GM12878 (cell line): Measurements from ENCODE around the gene EYS. TPM values are rescaled to one million over a fixed set of nuclear protein-coding genes. Genes with fewer than 3 reads are reported as not detected.

Source experiments
- ATAC-seq: fragments of 200-7000 bp; cut with Tn5 transposase; 3 replicates; pipeline ENCODE4 v1.9.1; 2020; ENCODE audit warnings: mild to moderate bottlenecking, moderate library complexity
- BruUV-seq: library from RNA; stranded (reverse); fragments of 400-500 nt; replicated peaks from 2 replicates; lab custom pipeline; 2021; lab: Mats Ljungman, UMichigan
- CTCF ChIA-PET: fragments of 300-600 bp; sonication (Branson Sonifier 250); formaldehyde crosslinking; extraction: SDS; loops from one replicate; lab custom pipeline; 2021; ENCODE audit warnings: inconsistent platforms; lab: Yijun Ruan, JAX
- POLR2A ChIA-PET: fragments of 350-600 bp; formaldehyde crosslinking; extraction: SDS; loops from one replicate; lab custom pipeline; 2021; ENCODE audit warnings: inconsistent platforms; lab: Charles Lee
- RAD21 ChIA-PET: fragments of 300-600 bp; sonication (Branson Sonifier 250); formaldehyde crosslinking; loops from one replicate; lab custom pipeline; 2023; ENCODE audit warnings: antibody characterized with exemption; ENCODE audit not compliant: unreplicated experiment; lab: Charles Lee
- SMC1A ChIA-PET: fragments of 300-600 bp; sonication (Branson Sonifier 250); formaldehyde crosslinking; loops from one replicate; lab custom pipeline; 2023; ENCODE audit not compliant: unreplicated experiment, uncharacterized antibody; lab: Charles Lee
- DNase-seq: peaks from one replicate; pipeline ENCODE4 v3.0.0-alpha.2; 2011; ENCODE audit warnings: low read depth, low spot score
- FAIRE-seq: peaks from 3 replicates; lab custom pipeline; 2011; peaks lifted over from hg19 to GRCh38; lab: Jason Lieb, UNC
- H2AFZ ChIP-seq: 2 replicates; pipeline ENCODE4 v1.6.0; 2011; ENCODE audit warnings: low read depth, low read length, control low read depth; ENCODE audit not compliant: control insufficient read depth
- H3K27ac ChIP-seq: 2 replicates; pipeline ENCODE4 v1.5.1; 2011; ENCODE audit warnings: control low read depth; ENCODE audit not compliant: control insufficient read depth, insufficient read depth
- H3K27me3 ChIP-seq, 2 experiments: replicated peaks in 1 of 2; 2 replicates each; pipeline versions ENCODE4 v1.6.0 to v1.6.1; 2011; ENCODE audit warnings: low read length in 1 of 2; ENCODE audit not compliant: control insufficient read depth in 2 of 2, insufficient read depth in 2 of 2
- H3K36me3 ChIP-seq, 2 experiments: 2 replicates each; pipeline ENCODE4 v1.5.1; 2011; ENCODE audit warnings: low read length in 1 of 2; ENCODE audit not compliant: control insufficient read depth in 2 of 2, insufficient read depth in 2 of 2
- H3K4me1 ChIP-seq: 2 replicates; pipeline ENCODE4 v1.6.1; 2011; ENCODE audit warnings: mild to moderate bottlenecking, low read length, moderate library complexity, mixed read lengths; ENCODE audit not compliant: control insufficient read depth, insufficient read depth
- H3K4me2 ChIP-seq: 2 replicates; pipeline ENCODE4 v1.6.0; 2011; ENCODE audit warnings: control low read depth; ENCODE audit not compliant: control insufficient read depth, insufficient read depth
- H3K4me3 ChIP-seq: fragments of 200-600 bp; sonication (generic); 2 replicates; pipeline ENCODE4 v1.5.1; 2016
- H3K79me2 ChIP-seq: 2 replicates; pipeline ENCODE4 v1.6.0; 2011; ENCODE audit warnings: low read length; ENCODE audit not compliant: control insufficient read depth, insufficient read depth
- H3K9ac ChIP-seq: 2 replicates; pipeline ENCODE4 v1.8.0; 2011; ENCODE audit warnings: low read length, control low read depth, mixed read lengths; ENCODE audit not compliant: control insufficient read depth, insufficient read depth
- H3K9me3 ChIP-seq: replicated peaks from 3 replicates; pipeline ENCODE4 v1.5.1; 2011; ENCODE audit warnings: mild to moderate bottlenecking, low read length; ENCODE audit not compliant: control insufficient read depth, insufficient read depth
- H4K20me1 ChIP-seq: 2 replicates; pipeline ENCODE4 v1.6.0; 2011; ENCODE audit not compliant: control insufficient read depth, insufficient read depth
- BCL3 ChIP-seq: IDR thresholded peaks from 2 replicates; pipeline ENCODE4 v1.6.1; 2011; ENCODE audit warnings: borderline replicate concordance, low read depth, mild to moderate bottlenecking, moderate library complexity, low read length; ENCODE audit not compliant: insufficient read depth, poor library complexity, severe bottlenecking
- BHLHE40 ChIP-seq, 2 experiments: fragments of 450-650 bp in 1 of 2; IDR thresholded peaks; 2 replicates each; pipeline ENCODE4 v1.6.1; 2011 to 2017; ENCODE audit warnings: low read depth in 2 of 2, borderline replicate concordance in 1 of 2, improper control_type of control experiment in 1 of 2, low read length in 1 of 2, mild to moderate bottlenecking in 1 of 2
- CTCF ChIP-seq, 3 experiments: IDR thresholded peaks in 2 of 3; conservative IDR thresholded peaks in 1 of 3; 2 replicates each; pipeline ENCODE4 v1.5.1; 2011; ENCODE audit warnings: low read depth in 3 of 3, low read length in 3 of 3, mild to moderate bottlenecking in 3 of 3, control low read depth in 2 of 3, moderate library complexity in 2 of 3, inconsistent platforms in 1 of 3, mixed read lengths in 1 of 3; ENCODE audit not compliant: control insufficient read depth in 2 of 3, insufficient read depth in 1 of 3; ENCODE audit errors: extremely low read depth in 1 of 3
- ESRRA ChIP-seq: IDR thresholded peaks from 2 replicates; pipeline ENCODE4 v1.6.1; 2012; ENCODE audit warnings: mild to moderate bottlenecking, low read length, improper control_type of control experiment
- FOXM1 ChIP-seq: IDR thresholded peaks from 2 replicates; pipeline ENCODE4 v1.6.1; 2012; ENCODE audit warnings: low read depth, mild to moderate bottlenecking, inconsistent platforms, low read length, moderate library complexity
- GATAD2B ChIP-seq: fragments of 450-650 bp; conservative IDR thresholded peaks from 2 replicates; pipeline ENCODE4 v1.6.1; 2017; ENCODE audit warnings: low read depth, mild to moderate bottlenecking, moderate library complexity
- IKZF2 ChIP-seq, 2 experiments: fragments of 450-650 bp; IDR thresholded peaks; 2 replicates each; pipeline ENCODE4 v1.6.1; 2017; ENCODE audit warnings: mild to moderate bottlenecking in 2 of 2, moderate library complexity in 2 of 2
- JUND ChIP-seq: IDR thresholded peaks from 2 replicates; pipeline ENCODE4 v1.6.1; 2012; ENCODE audit warnings: low read depth, mild to moderate bottlenecking, low read length, improper control_type of control experiment, moderate library complexity
- KDM1A ChIP-seq: fragments of 200-600 bp; sonication (generic); IDR thresholded peaks from 2 replicates; pipeline ENCODE4 v1.6.1; 2016; ENCODE audit warnings: borderline replicate concordance
- MXI1 ChIP-seq: fragments of 150-350 bp; IDR thresholded peaks from 2 replicates; pipeline ENCODE4 v1.6.1; 2011; ENCODE audit warnings: low read depth, mild to moderate bottlenecking, inconsistent platforms, low read length, improper control_type of control experiment
- NBN ChIP-seq: fragments of 450-650 bp; IDR thresholded peaks from 2 replicates; pipeline ENCODE4 v1.6.1; 2016
- NFYA ChIP-seq: IDR thresholded peaks from 2 replicates; pipeline ENCODE4 v1.6.1; 2011; ENCODE audit warnings: low read depth, mild to moderate bottlenecking, low read length, improper control_type of control experiment, borderline replicate concordance
- SMC3 ChIP-seq: IDR thresholded peaks from 2 replicates; pipeline ENCODE4 v1.6.1; 2011; ENCODE audit warnings: low read length, improper control_type of control experiment, borderline replicate concordance
- SPI1 ChIP-seq: IDR thresholded peaks from 2 replicates; pipeline ENCODE4 v1.6.1; 2011; ENCODE audit warnings: low read depth, mild to moderate bottlenecking, low read length, moderate library complexity, borderline replicate concordance; ENCODE audit not compliant: insufficient read depth
- TCF3 ChIP-seq: IDR thresholded peaks from 2 replicates; pipeline ENCODE4 v1.6.1; 2012; ENCODE audit warnings: low read depth, mild to moderate bottlenecking, low read length, borderline replicate concordance; ENCODE audit not compliant: insufficient read depth
- ZNF217 ChIP-seq: fragments of 450-650 bp; IDR thresholded peaks from 2 replicates; pipeline ENCODE4 v1.6.1; 2017; ENCODE audit warnings: antibody characterized with exemption, mild to moderate bottlenecking
- WGBS: methylation state at CpG from one replicate; pipeline ENCODE4 v1.1.6; 2016; ENCODE audit warnings: low lambda C conversion rate; ENCODE audit not compliant: insufficient replicate concordance, insufficient coverage; ENCODE audit errors: missing lambda C conversion rate; 5-methylcytosine and 5-hydroxymethylcytosine counted together
- in situ Hi-C: fragments of 300-500 bp; cut with MboI; formaldehyde crosslinking; loops from 9 replicates; pipeline ENCODE4 v1.14.3; 2018; ENCODE audit warnings: mixed read lengths
- intact Hi-C: fragments of 100-400 bp; cut with micrococcal nuclease; formaldehyde crosslinking; loops from one replicate; pipeline ENCODE4 v1.14.2; 2022; ENCODE audit not compliant: unreplicated experiment
- polyA plus RNA-seq, 11 experiments: library from polyadenylated mRNA; depleted of rRNA in 4 of 11; unstranded in 6 of 11; stranded (reverse) in 5 of 11; fragments of >200 nt; fragmentation: Nextera tagmentation in 4 of 11; fragmentation: Illumina TruSeq in 1 of 11; extraction: Ambion mirVana in 4 of 11; extraction: Trizol in 1 of 11; gene quantifications; 1 replicate in 1 of 11; 2 replicates in 10 of 11; pipeline versions ENCODE4 v1.2.1 to v1.2.3, GENCODE V29; 2011 to 2016; ENCODE audit warnings: inconsistent platforms in 2 of 11, missing spikeins in 2 of 11, low read depth in 1 of 11
- total RNA-seq, 4 experiments: library from RNA; depleted of rRNA in 3 of 4; stranded (reverse); fragments of >200 nt in 3 of 4; fragmentation: Illumina TruSeq in 1 of 4; extraction: Trizol in 1 of 4; gene quantifications; 2 replicates each; pipeline versions ENCODE4 v1.2.1 to v1.2.3, GENCODE V29; 2013 to 2021
- TF ChIP-seq, protein P1 (sequence below): fragments of 450-650 bp; IDR thresholded peaks from 2 replicates; pipeline ENCODE4 v1.6.1; 2018; ENCODE audit warnings: borderline replicate concordance, mild to moderate bottlenecking; ENCODE audit not compliant: partially characterized antibody

Gene EYS
- total and polyA plus RNA-seq, 10 of the 15 experiments (the other 5 are each of a cell fraction or from before 2014, with no cell fraction given) = under 0.01 to 0.14 (median 0.02) TPM; not detected in 1

DNA sequence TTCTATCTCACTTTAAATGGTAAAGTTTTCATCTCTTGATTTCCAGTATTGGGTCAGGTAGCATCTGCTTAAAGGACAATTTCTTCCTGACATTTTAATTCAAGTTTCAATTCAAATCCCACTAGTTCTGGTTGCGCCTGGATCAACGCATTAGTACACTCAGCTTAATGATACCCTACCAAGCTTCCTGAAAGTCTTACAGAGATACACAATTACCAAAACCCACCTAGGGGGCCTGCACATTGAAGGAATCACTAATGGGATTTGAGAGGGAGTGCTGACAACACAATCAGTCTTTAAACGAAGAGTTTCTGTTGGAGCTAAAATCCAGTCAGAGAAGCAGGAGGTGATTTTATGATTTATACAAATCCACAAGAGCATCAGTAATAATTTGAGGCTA is 1778.4 kb downstream of the EYS start:
- CTCF ChIA-PET = interaction anchor here (3.6 kb wide), 1 partner anchor 402 kb away, joined by 23 read pairs; no protein-coding TSS in a partner anchor
- FAIRE-seq (no peak), DNase-seq (no peak), ATAC-seq (no peak)
- Histone ChIP-seq H3K27ac (no peak overlapping the region), H3K4me3 (no peak overlapping the region), H4K20me1 (no peaks in the 10 kb centered on the region), H3K27me3 (no peaks in the 10 kb centered on the region), H3K9me3 (no peaks in the 10 kb centered on the region), H3K4me2 (no peak overlapping the region), H3K4me1 (no peaks in the 10 kb centered on the region), H2AFZ (no peak overlapping the region), H3K36me3 (no peaks in the 10 kb centered on the region), H3K79me2 (no peaks in the 10 kb centered on the region), H3K9ac (no peak overlapping the region)
- RAD21 ChIA-PET = interaction anchor here (2.8 kb wide), 1 partner anchor 402 kb away, joined by 9 read pairs; no protein-coding TSS in a partner anchor
- no TSS peak for BruUV-seq
- in situ Hi-C loops (no loop called here), intact Hi-C loops (no loop called here)
- POLR2A ChIA-PET = no interaction called here
- WGBS = 37% methylated on average over 3 of the region's 3 CpGs
- no peak for TF ChIP-seq NFYA
- TF ChIP-seq TCF3 = no peak
- no peak for TF ChIP-seq CTCF (IDR thresholded peaks at IDR 0.05 in 2 of 3, conservative IDR thresholded peaks at IDR 0.05 in 1 of 3; ENCODE audit: control insufficient read depth in 2 of 3, extremely low read depth in 1 of 3, insufficient read depth in 1 of 3, low read depth in 3 of 3, low read length in 3 of 3)
- TF ChIP-seq ZNF217 = no peak
- TF ChIP-seq BCL3 = no peak
- no peak for TF ChIP-seq JUND
- TF ChIP-seq, protein P1, sequence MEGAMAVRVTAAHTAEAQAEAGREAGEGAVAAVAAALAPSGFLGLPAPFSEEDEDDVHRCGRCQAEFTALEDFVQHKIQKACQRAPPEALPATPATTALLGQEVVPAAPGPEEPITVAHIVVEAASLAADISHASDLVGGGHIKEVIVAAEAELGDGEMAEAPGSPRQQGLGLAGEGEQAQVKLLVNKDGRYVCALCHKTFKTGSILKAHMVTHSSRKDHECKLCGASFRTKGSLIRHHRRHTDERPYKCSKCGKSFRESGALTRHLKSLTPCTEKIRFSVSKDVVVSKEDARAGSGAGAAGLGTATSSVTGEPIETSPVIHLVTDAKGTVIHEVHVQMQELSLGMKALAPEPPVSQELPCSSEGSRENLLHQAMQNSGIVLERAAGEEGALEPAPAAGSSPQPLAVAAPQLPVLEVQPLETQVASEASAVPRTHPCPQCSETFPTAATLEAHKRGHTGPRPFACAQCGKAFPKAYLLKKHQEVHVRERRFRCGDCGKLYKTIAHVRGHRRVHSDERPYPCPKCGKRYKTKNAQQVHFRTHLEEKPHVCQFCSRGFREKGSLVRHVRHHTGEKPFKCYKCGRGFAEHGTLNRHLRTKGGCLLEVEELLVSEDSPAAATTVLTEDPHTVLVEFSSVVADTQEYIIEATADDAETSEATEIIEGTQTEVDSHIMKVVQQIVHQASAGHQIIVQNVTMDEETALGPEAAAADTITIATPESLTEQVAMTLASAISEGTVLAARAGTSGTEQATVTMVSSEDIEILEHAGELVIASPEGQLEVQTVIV = no peak
- no peak for TF ChIP-seq MXI1
- TF ChIP-seq SMC3 = no peak
- no peak for TF ChIP-seq BHLHE40 (IDR thresholded peaks at IDR 0.05; ENCODE audit: borderline replicate concordance in 1 of 2, low read depth in 2 of 2, low read length in 1 of 2)
- TF ChIP-seq IKZF2 (IDR thresholded peaks at IDR 0.05) = no peak
- no peak for TF ChIP-seq KDM1A
- no peak for TF ChIP-seq SPI1
- no peak for TF ChIP-seq GATAD2B
- TF ChIP-seq FOXM1 = no peak
- no peak for TF ChIP-seq NBN
- TF ChIP-seq ESRRA = no peak
- SMC1A ChIA-PET = interaction anchor here (5.6 kb wide), 1 partner anchor 402 kb away, joined by 43 read pairs; no protein-coding TSS in a partner anchor
